Nucleus accumbens (tissue), 56 donors: ENCODE data around the gene SEPHS2.
"Not testable (repeated sequence)": the region's sequence is repeated elsewhere in the genome, so short reads cannot be mapped to it uniquely, and the experiment has no call there.

Experiments used
- DNase-seq, 56 donors: peaks; one replicate each; lab custom pipeline; 2025; lab: John Stamatoyannopoulos, UW

SEPHS2 gene

DNA sequence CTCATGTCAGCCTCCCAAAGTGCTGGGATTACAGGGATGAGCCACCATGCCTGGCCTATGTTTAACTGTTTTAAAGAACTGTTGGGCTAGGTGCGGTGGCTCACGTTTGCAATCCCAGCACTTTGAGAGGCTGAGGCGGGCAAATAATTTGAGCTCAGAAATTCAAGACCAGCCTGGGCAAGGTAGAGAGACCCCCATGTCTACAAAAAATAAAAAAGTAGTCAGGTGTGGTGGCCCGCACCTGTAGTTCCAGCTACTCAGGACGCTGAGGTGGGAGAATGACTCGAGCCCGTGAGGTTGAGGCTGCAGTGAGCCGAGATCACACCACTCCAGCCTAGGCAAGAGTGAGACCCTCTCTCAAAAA is 24.9 kb upstream of the SEPHS2 start:
- DNase-seq = no peak

GRCh38 chr16:30470170-30470512 is 24.5 kb upstream of the SEPHS2 start:
- DNase-seq = no peak

GRCh38 chr16:30464078-30464477 is 18.4 kb upstream of the SEPHS2 start:
- DNase-seq = no peak

- DNase-seq = not testable (repeated sequence)
Measured at GRCh38 chr16:30461426-30461825, 15.8 kb upstream of the SEPHS2 start.

DNA sequence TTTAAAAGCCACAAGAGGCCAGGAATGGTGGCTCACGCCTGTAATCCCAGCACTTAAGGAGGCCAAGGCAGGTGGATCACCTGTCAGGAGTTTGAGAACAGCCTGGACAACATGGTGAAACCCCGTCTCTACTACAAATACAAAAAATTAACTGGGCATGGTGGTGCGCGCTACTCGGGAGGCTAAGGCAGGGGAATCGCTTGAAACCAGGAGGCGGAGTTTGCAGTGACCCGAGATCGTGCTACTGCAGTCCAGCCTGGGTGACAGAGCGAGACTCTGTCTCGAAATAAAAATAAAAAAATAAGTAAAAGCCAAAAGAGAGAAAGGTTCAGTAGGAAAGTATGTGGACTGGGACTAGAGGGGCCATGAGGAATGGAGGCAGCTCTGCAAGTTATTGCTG is 13.8 kb upstream of the SEPHS2 start:
- no peak for DNase-seq

GRCh38 chr16:30458561-30459394 is 13.1 kb upstream of the SEPHS2 start:
- peak in 2 of 56 donors; percentile 8 to 11 for DNase-seq

DNA sequence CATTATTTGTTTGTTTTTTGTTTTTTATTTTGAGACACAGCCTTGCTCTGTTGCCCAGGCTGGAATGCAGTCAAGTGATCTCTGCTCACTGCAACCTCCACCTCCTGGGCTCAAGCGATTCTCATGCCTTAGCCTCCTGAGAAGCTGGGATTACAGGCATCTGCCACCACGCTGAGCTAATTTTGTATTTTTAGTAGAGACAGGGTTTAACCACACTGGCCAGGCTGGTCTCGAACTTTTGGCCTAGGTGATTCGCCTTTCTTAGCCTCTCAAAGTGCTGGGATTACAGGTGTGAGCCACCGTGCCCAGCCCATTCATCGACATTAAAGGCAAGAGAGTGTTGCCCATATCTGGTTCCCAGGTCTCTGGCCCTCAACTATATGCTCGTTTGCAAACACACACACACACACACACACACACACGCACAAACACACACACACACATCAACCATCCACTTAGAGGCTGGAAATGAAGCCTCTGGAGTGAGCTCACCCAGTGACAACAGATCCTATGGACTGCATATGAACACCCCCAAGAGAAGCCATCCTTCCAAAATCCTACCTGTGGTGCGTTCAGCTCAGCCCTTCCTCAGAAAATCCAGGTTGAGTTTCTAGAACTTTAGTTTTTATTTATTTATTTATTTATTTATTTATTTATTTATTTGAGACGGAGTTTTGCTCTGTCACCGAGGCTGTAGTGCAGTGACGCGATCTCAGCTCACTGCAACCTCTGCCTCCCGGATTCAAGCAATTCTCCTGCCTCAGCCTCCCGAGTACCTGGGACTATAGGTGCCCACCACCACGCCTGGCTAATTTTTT is 12.3 kb upstream of the SEPHS2 start:
- DNase-seq = no peak

DNA sequence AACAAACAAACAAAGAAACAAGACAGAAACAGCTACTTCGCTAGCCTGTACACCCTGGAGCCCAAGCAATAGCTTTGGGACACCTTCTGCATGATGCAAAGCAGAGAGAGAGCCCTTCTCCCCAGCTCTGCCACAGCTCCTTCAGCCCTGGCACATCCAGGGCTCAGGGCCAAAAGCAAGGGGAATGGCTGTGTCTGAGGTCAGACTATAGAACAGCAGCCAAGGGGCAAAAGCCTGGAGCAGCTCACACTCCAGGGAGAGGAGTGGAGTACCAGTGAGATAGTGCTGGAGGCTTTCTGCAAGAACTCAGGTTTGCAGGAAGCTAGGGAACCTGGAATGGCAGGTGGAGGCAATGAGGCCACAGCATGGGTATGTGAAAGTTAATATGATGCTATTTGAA is 11.6 kb upstream of the SEPHS2 start:
- DNase-seq = no peak

- DNase-seq = no peak
Measured at GRCh38 chr16:30456302-30456701, 10.6 kb upstream of the SEPHS2 start.

DNA sequence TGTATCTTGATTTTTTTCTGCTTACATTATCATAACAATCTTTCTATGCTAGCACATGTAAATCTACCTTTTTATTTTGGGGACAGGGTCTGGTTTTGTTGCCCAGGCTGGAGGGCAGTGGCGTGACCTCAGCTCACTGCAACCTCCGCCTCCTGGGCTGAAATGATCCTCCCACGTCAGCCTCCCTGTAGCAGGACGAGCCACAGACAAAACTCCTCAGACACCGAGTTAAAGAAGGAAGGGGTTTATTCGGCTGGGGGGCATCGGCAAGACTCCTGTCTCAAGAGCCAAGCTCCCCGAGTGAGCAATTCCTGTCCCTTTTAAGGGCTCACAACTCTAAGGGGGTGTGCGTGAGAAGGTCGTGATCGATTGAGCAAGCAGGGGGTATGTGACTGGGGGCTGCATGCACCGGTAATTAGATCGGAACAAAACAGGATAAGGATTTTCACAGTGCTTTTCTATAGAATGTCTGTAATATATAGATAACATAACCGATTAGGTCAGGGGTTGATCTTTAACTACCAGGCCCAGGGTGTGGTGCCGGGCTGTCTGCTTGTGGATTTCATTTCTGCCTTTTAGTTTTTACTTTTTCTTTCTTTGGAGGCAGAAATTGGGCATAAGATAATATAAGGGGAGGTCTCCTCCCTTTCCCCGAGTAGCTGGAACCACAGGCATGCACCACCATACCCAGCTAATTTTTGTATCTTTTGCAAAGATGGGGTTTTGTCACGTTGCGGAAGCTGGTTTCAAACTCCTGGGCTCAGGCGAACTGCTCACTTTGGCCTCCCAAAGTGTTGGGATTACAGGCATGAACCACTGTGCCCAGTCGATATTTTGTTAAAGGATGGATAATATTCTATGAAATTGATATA is 7.3 kb upstream of the SEPHS2 start:
- DNase-seq = not testable (repeated sequence)

DNA sequence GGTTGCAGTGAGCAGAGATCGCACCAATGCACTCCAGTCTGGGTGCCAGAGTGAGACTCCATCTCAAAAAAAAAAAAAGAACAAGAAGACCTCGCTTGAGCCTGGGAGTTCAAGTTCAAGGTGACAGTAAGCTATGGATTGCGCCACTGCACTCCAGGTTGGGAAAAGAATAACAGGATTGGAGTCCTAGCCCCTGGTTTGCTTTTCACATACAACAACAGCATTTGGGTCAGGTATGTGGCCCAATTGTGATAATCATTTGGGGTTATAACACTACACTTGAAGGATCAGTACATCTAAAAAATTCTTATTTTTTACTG is 3.4 kb upstream of the SEPHS2 start:
- no peak for DNase-seq

DNA sequence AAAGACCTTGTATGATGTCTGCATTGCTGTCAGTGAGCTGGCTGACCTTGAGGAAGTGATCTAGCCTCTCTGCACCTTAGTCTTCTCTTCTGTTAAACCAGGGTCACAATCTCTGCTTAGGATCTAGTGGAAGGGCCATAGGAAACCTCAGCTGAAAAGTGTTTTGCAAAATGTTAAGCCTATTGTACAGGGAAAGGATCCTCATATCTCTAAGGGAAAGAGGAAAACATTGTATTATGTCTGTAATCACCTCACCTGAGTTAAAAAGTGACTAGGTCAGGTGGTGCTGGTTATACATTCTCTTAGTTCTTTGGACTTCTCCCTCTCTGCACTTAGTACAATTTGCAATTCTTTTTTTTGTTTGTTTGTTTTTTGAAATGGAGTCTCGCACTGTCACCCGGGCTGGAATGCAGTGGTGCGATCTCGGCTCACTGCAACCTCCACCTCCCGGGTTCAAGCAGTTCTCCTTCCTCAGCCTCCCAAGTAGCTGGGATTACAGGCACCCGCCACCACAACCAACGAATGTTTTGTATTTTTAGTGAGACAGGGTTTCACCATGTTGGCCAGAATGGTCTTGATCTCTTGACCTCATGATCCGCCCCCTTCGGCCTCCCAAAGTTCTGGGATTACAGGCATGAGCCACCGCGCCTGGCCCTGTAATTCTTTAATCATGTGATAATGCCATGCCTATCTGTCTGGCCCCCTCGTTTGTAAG is 2.0 kb upstream of the SEPHS2 start:
- DNase-seq = no peak

- no peak for DNase-seq
Measured at GRCh38 chr16:30446203-30446595, 525 bp upstream of the SEPHS2 start.

DNA sequence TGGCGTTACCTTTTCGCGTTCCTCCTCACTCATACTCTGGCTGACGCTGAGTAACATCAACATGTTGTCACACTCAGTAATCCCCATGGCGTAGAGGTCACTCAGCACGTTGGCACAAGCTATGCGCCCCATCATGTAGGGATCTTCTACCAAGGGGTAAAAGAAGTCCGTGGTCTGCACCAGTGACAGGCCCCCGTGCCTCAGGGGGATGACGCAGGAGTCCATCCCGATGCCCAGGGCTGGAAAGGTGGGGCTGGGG is 596 bp downstream of the SEPHS2 start:
- no peak for DNase-seq

GRCh38 chr16:30444231-30445148 is 1.2 kb downstream of the SEPHS2 start:
- DNase-seq = no peak

DNA sequence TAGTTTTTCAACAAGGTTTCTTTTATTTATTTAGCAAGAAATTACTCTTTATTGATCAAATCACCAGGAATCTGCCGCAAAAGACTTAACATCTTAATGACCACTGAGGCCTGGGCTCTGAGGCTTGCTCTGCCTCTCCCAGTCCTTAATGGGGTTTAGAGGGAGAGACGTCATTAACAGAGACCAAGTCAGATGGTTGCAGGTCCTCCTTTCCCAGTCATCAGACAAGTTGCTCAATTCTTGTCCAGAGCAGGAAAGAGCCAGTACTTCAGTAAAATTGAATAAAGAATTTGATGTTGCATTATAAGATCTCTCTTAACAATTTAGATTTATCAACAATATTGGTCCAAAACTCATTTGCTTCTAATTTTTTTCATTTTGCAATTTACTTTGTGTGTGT is 2.0 kb downstream of the SEPHS2 start:
- DNase-seq = no peak

DNA sequence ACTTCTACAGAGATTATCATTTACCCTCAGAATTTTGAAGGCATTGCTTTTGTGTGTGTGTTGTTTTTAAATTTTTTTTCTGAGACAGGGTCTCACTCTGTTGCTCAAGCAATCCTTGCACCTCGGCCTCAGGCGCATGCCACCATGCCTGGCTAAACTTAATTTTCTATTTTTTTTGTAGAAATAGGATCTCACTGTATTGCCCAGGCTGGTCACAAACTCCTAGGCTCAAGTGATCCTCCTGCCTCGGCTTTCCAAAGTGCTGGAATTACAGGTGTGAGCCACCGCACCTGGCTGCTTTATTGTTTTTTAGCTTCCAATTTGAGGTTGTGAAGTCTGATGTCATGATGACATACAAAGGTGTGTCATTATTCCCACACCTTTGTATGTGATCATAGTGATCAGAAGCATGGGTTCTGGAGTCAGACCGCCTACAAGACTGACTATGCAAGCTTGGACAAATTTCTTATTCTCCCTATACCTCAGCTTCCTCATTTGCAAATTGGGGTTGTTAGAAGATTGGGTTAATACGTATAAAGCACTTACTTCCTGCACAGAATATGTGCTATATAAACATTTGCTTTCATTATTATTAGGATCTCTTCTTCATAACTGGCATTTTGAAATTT is 5.8 kb downstream of the SEPHS2 start:
- no peak for DNase-seq

GRCh38 chr16:30438835-30439234 is 6.8 kb downstream of the SEPHS2 start:
- no peak for DNase-seq

DNA sequence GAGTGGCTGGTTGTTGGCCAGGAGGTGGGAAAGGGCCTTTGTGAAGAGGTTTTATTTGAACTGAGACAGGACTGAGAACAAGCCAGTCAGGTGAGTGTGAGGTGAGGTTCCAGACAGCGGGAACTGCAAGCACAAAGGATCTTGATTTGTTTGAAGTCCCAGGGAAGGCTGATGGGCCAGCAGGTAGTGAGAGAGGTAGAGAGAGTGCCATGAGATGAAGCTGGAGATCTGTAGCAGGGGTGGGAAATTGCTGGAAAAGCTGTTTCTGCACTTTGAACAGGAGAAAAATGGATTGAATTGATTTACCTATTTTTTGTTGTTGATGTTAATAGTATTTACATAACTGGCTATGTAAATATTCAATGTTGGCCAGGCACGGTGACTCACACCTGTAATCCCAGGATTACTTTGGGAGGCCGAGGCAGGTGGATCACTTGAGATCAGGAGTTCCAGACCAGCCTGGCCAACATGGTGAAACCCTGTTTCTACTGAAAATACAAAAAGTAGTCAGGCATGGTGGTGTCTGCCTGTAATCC is 8.1 kb downstream of the SEPHS2 start:
- DNase-seq = no peak
